Vagina (tissue), 2 donors: ENCODE results near the gene IMMP2L.

ENCODE experiments used
- CTCF ChIP-seq, 3 experiments: fragments of 450-650 bp in 2 of 3; fragments of 200-600 bp in 1 of 3; sonication (generic) in 1 of 3; IDR thresholded peaks; one replicate each; pipeline ENCODE4 v1.5.1; 2017 to 2019; ENCODE audit warnings: antibody characterized with exemption in 3 of 3, mild to moderate bottlenecking in 2 of 3, moderate library complexity in 2 of 3
- POLR2AphosphoS5 ChIP-seq, 2 donors: sonication (generic); formaldehyde crosslinking; IDR thresholded peaks; one replicate each; pipeline ENCODE4 v1.9.0; 2017; ENCODE audit warnings: antibody characterized with exemption in 2 of 2, mild to moderate bottlenecking in 2 of 2, low read depth in 1 of 2; ENCODE audit not compliant: insufficient read depth in 1 of 2

GRCh38 chr7:111172564-111173257, 389.6 kb downstream of the IMMP2L start:
- TF ChIP-seq CTCF (IDR thresholded peaks at IDR 0.05): no peak
- TF ChIP-seq POLR2AphosphoS5 (IDR thresholded peaks at IDR 0.05; ENCODE audit: insufficient read depth in 1 of 2, low read depth in 1 of 2): no peak
